Ishikawa (cell line): Measurements from ENCODE around the gene AFG1L.

ENCODE experiments used
- CEBPB ChIP-seq: IDR thresholded peaks from 2 replicates; pipeline ENCODE4 v1.6.1; 2012
- CREB1 ChIP-seq: IDR thresholded peaks from 2 replicates; pipeline ENCODE4 v1.6.1; 2012; ENCODE audit warnings: low read depth
- EGR1 ChIP-seq: IDR thresholded peaks from 2 replicates; pipeline ENCODE4 v1.6.1; 2012
- EP300 ChIP-seq: IDR thresholded peaks from 2 replicates; pipeline ENCODE4 v1.6.1; 2012; ENCODE audit warnings: borderline replicate concordance
- FOXM1 ChIP-seq: IDR thresholded peaks from 2 replicates; pipeline ENCODE4 v1.6.1; 2012; ENCODE audit warnings: low read depth, borderline replicate concordance
- NFIC ChIP-seq: IDR thresholded peaks from 2 replicates; pipeline ENCODE4 v1.6.1; 2012
- RAD21 ChIP-seq: IDR thresholded peaks from 2 replicates; pipeline ENCODE4 v1.6.1; 2012; ENCODE audit warnings: low read depth
- REST ChIP-seq: IDR thresholded peaks from 2 replicates; pipeline ENCODE4 v1.6.1; 2012; ENCODE audit warnings: low read depth, mild to moderate bottlenecking
- TAF1 ChIP-seq: IDR thresholded peaks from 2 replicates; pipeline ENCODE4 v1.6.1; 2012; ENCODE audit warnings: low read depth, mild to moderate bottlenecking
- TCF12 ChIP-seq: IDR thresholded peaks from 2 replicates; pipeline ENCODE4 v1.6.1; 2012; ENCODE audit warnings: low read depth
- TEAD4 ChIP-seq: IDR thresholded peaks from 2 replicates; pipeline ENCODE4 v1.6.1; 2012
- USF1 ChIP-seq: IDR thresholded peaks from 2 replicates; pipeline ENCODE4 v1.6.1; 2012
- YY1 ChIP-seq: IDR thresholded peaks from 2 replicates; pipeline ENCODE4 v1.6.1; 2012; ENCODE audit warnings: low read depth
- ZBTB7A ChIP-seq: IDR thresholded peaks from 2 replicates; pipeline ENCODE4 v1.6.1; 2012; ENCODE audit warnings: low read depth
- TF ChIP-seq, protein P1 (sequence below): IDR thresholded peaks from 2 replicates; pipeline ENCODE4 v1.6.1; 2012

AFG1L gene

GRCh38 chr6:108368431-108369030 is 73.7 kb downstream of the AFG1L start:
- no peak for TF ChIP-seq TAF1
- TF ChIP-seq CEBPB, result no peak
- no peak for TF ChIP-seq FOXM1
- no peak for TF ChIP-seq USF1
- TF ChIP-seq TCF12, result no peak
- TF ChIP-seq ZBTB7A, result no peak
- no peak for TF ChIP-seq EP300
- no peak for TF ChIP-seq REST
- TF ChIP-seq TEAD4, result no peak
- no peak for TF ChIP-seq RAD21
- no peak for TF ChIP-seq EGR1
- no peak for TF ChIP-seq YY1
- TF ChIP-seq CREB1, result no peak
- no peak for TF ChIP-seq NFIC
- TF ChIP-seq, protein P1, sequence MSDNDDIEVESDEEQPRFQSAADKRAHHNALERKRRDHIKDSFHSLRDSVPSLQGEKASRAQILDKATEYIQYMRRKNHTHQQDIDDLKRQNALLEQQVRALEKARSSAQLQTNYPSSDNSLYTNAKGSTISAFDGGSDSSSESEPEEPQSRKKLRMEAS, result no peak

GRCh38 chr6:108380876-108381275 is 86.0 kb downstream of the AFG1L start:
- TF ChIP-seq, protein P1, result no peak
- TF ChIP-seq USF1, result no peak
- TF ChIP-seq FOXM1, result no peak
- no peak for TF ChIP-seq NFIC
- no peak for TF ChIP-seq TCF12
- no peak for TF ChIP-seq RAD21
- TF ChIP-seq ZBTB7A, result no peak
- no peak for TF ChIP-seq EGR1
- no peak for TF ChIP-seq YY1
- TF ChIP-seq TAF1, result no peak
- TF ChIP-seq CEBPB, result no peak
- no peak for TF ChIP-seq TEAD4
- no peak for TF ChIP-seq CREB1
- no peak for TF ChIP-seq REST
- no peak for TF ChIP-seq EP300

DNA sequence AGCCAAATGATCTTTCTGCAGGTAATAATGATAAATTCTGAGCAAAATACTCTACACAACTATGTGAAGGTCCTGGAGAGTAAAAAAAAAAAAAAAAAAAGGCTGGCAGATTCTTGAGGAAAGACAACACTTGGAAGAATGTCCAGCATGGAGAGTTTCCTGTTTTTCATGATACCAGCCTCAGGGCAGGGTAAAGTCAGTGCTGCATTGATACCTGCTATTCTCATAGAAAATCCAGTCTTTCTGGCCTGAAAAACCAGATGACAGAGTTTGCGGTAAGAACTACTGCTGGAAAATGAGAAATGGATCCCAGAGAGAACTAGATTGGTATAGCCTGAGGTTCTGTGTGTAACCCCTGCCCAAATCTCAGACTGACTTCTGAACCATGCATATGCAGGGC is 89.1 kb downstream of the AFG1L start:
- no peak for TF ChIP-seq USF1
- TF ChIP-seq NFIC, result no peak
- TF ChIP-seq TEAD4, result no peak
- no peak for TF ChIP-seq REST
- no peak for TF ChIP-seq EP300
- TF ChIP-seq EGR1, result no peak
- TF ChIP-seq FOXM1, result no peak
- TF ChIP-seq YY1, result no peak
- TF ChIP-seq CEBPB, result no peak
- TF ChIP-seq, protein P1, result no peak
- no peak for TF ChIP-seq CREB1

DNA sequence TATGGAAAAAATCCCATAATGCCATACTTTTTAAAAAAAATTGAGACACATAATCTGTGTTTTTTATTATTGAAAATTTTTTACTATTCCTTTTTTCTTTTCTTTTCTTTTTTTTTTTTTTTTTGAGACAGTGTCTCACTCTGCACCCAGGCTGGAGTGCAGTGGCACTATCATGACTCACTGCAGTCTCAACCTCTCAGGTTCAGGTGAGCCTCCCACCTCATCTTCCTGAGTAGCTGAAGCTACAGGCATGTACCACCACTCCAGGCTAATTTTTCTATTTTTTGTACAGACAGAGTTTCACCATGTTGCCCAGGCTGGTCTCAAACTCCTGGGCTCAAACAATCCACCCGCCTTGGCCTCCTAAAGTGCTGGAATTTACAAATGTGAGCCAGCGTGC is 100.4 kb downstream of the AFG1L start:
- TF ChIP-seq YY1, result no peak
- TF ChIP-seq USF1, result no peak
- no peak for TF ChIP-seq TAF1
- no peak for TF ChIP-seq TCF12
- no peak for TF ChIP-seq REST
- TF ChIP-seq RAD21, result no peak
- TF ChIP-seq ZBTB7A, result no peak
- no peak for TF ChIP-seq CEBPB
- TF ChIP-seq EP300, result no peak
- no peak for TF ChIP-seq FOXM1
- TF ChIP-seq TEAD4, result no peak
- no peak for TF ChIP-seq EGR1
